ENCODE results near the gene MBNL2. TPM values are rescaled to one million over a fixed set of nuclear protein-coding genes. Genes with fewer than 3 reads are reported as not detected.
A peak's percentile ranks its signal among the peaks of the same experiment; 100 is the strongest.

MBNL2 gene
- total and polyA plus RNA-seq, 2 of the 13 experiments (the other 11 are each of a cell fraction or from before 2014, with no cell fraction given): 30.8 to 59.0 TPM

- peak overlapping the region; percentile 30; the same call in 1 of the 2 replicates for H3K4me2 ChIP-seq (ENCODE audit: low read depth, low read length)
- no peak for TF ChIP-seq SMARCC2 (IDR thresholded peaks at IDR 0.05)
- TF ChIP-seq CENPT (CRISPR knock-in tag; IDR thresholded peaks at IDR 0.05; ENCODE audit: low read depth): no peak
- 0 out of 2 replicates have a peak, but pooled peaks have one; percentile 10 for TF ChIP-seq POLR2AphosphoS2 (IDR thresholded peaks at IDR 0.05; ENCODE audit: low read depth, low read length)
- ChIA-PET CTCF (ENCODE audit: low intra/inter-chr PET ratio, low total read pairs) (no interaction called here), POLR2A (interaction anchor here (1.0 kb wide), 1 partner anchor 13 kb away, joined by 3 read pairs; no protein-coding TSS in a partner anchor)
- 100% methylated on average over 1 of the region's 1 CpG for WGBS (ENCODE audit: low lambda C conversion rate)
- intact Hi-C loops (cut with micrococcal nuclease; ENCODE audit: unreplicated experiment): no loop called here
- peaks cover 99% of the 10 kb centered on the region for H3K4me1 ChIP-seq (ENCODE audit: insufficient read depth, low read length)
- no peaks in the 10 kb centered on the region for H3K9me3 ChIP-seq (ENCODE audit: low read length)
- in situ Hi-C loops (cut with HindIII; ENCODE audit: extremely low pct_ligation_motif_present, low pct_unique_long_range_greater_than_20kb): no loop called here
- H3K4me3 ChIP-seq (replicated peaks in 1 of 3; ENCODE audit: insufficient read depth in 1 of 3, low read depth in 2 of 3, low read length in 3 of 3): no peak overlapping the region
- ATAC-seq (no peak), DNase-seq (ENCODE audit: low spot score) (no peak), FAIRE-seq (no peak)
- H3K79me2 ChIP-seq (ENCODE audit: insufficient read depth, low read length): peaks cover 98% of the 10 kb centered on the region
- H2AFZ ChIP-seq (ENCODE audit: low read length): no peak overlapping the region
- H3K36me3 ChIP-seq (replicated peaks in 1 of 2; ENCODE audit: control insufficient read depth in 1 of 2, insufficient read depth in 2 of 2, low read length in 2 of 2): peaks cover 3 to 47% of the 10 kb centered on the region in 2 experiments
- no TSS peak for BruUV-seq (replicated peaks)
- no peak overlapping the region for H3K9ac ChIP-seq (ENCODE audit: insufficient read depth, low read depth, low read length)
- H3K27me3 ChIP-seq (ENCODE audit: control insufficient read depth in 1 of 2, insufficient read depth in 2 of 2, low read length in 2 of 2): no peaks in the 10 kb centered on the region
- no peak overlapping the region for H3K27ac ChIP-seq (ENCODE audit: extremely low read length, insufficient read depth, low read length)
- H4K20me1 ChIP-seq (ENCODE audit: insufficient read depth, low read length): peaks cover 95% of the 10 kb centered on the region
These were observed 15.3 kb downstream of the MBNL2 start for GRCh38 chr13:97237388-97237787.

- Histone ChIP-seq H3K9ac (ENCODE audit: insufficient read depth, low read depth, low read length) (no peak overlapping the region), H4K20me1 (ENCODE audit: insufficient read depth, low read length) (peaks cover 97% of the 10 kb centered on the region), H3K79me2 (ENCODE audit: insufficient read depth, low read length) (peaks cover 100% of the 10 kb centered on the region), H3K4me3 (replicated peaks in 1 of 3; ENCODE audit: insufficient read depth in 1 of 3, low read depth in 2 of 3, low read length in 3 of 3) (no peak overlapping the region), H3K4me2 (ENCODE audit: low read depth, low read length) (peak overlapping the region; percentile 28; the same call in 1 of the 2 replicates), H3K9me3 (ENCODE audit: low read length) (no peaks in the 10 kb centered on the region), H3K27ac (ENCODE audit: extremely low read length, insufficient read depth, low read length) (no peak overlapping the region), H3K36me3 (replicated peaks in 1 of 2; ENCODE audit: control insufficient read depth in 1 of 2, insufficient read depth in 2 of 2, low read length in 2 of 2) (peaks cover 3 to 46% of the 10 kb centered on the region in 2 experiments), H3K4me1 (ENCODE audit: insufficient read depth, low read length) (peaks cover 100% of the 10 kb centered on the region), H2AFZ (ENCODE audit: low read length) (no peak overlapping the region), H3K27me3 (ENCODE audit: control insufficient read depth in 1 of 2, insufficient read depth in 2 of 2, low read length in 2 of 2) (no peaks in the 10 kb centered on the region)
- in situ Hi-C loops (cut with HindIII; ENCODE audit: extremely low pct_ligation_motif_present, low pct_unique_long_range_greater_than_20kb): no loop called here
- ChIA-PET POLR2A (interaction anchor here (1.3 to 2.6 kb wide), 5 partner anchors 13 to 22 kb away, joined by 3 to 7 read pairs (median 6); partner anchors contain the start of gene MBNL2), CTCF (ENCODE audit: low intra/inter-chr PET ratio, low total read pairs) (no interaction called here)
- WGBS (ENCODE audit: low lambda C conversion rate): 95% methylated on average over 5 of the region's 5 CpGs
- no peak for FAIRE-seq
- intact Hi-C loops (cut with micrococcal nuclease; ENCODE audit: unreplicated experiment): no loop called here
- DNase-seq (ENCODE audit: low spot score): no peak
- 0 out of 2 replicates have a peak, but pooled peaks have one; percentile 19 for TF ChIP-seq HNF1B (CRISPR knock-in tag; IDR thresholded peaks at IDR 0.05)
- TF ChIP-seq ZNF142 (CRISPR knock-in tag; IDR thresholded peaks at IDR 0.05): no peak
- TF ChIP-seq HDAC6 (IDR thresholded peaks at IDR 0.05; ENCODE audit: low read depth, low read length): no peak
- no peak for ATAC-seq
- BruUV-seq (replicated peaks): no TSS peak
These were observed 16.3 kb downstream of the MBNL2 start for GRCh38 chr13:97238432-97238831.
